Renal pelvis (tissue), 4 donors: ENCODE data around the gene CASKIN2. TPM values are rescaled to one million over a fixed set of nuclear protein-coding genes. Genes with fewer than 3 reads are reported as not detected.
"Not testable (repeated sequence)": the region's sequence is repeated elsewhere in the genome, so short reads cannot be mapped to it uniquely, and the experiment has no call there.

Experiments
- DNase-seq: peaks from one replicate; pipeline ENCODE4 v3.0.0-alpha.2; 2013
- polyA plus RNA-seq, 3 donors: library from polyadenylated mRNA; unstranded; fragments of 120-200 nt; gene quantifications; one replicate each; pipeline ENCODE4 v1.2.1, GENCODE V29; 2013; ENCODE audit not compliant: insufficient read length in 3 of 3

The CASKIN2 gene
- polyA plus RNA-seq, 3 donors: 27.8 to 32.8 (median 32.7) TPM

DNA sequence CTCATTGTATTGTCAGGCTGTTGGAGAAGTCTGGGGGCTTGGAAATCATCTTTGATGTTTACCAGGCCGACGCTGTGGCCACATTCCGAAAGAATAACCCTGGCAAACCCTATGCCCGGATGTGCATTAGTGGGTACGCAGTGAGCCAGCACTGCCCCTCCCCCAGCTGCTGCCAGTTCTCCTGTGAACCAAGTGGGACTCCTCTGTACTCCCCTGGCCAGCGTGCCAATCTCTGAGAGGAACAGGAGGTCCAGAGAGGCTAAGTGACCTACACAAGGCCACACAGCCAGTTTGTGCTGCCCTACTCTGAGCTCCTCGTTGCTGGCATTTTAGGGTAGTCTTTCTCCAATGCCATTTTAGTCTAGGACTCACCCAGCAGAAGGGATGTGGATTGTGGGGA, 8.3 kb upstream of the CASKIN2 start:
- DNase-seq: no peak

DNA sequence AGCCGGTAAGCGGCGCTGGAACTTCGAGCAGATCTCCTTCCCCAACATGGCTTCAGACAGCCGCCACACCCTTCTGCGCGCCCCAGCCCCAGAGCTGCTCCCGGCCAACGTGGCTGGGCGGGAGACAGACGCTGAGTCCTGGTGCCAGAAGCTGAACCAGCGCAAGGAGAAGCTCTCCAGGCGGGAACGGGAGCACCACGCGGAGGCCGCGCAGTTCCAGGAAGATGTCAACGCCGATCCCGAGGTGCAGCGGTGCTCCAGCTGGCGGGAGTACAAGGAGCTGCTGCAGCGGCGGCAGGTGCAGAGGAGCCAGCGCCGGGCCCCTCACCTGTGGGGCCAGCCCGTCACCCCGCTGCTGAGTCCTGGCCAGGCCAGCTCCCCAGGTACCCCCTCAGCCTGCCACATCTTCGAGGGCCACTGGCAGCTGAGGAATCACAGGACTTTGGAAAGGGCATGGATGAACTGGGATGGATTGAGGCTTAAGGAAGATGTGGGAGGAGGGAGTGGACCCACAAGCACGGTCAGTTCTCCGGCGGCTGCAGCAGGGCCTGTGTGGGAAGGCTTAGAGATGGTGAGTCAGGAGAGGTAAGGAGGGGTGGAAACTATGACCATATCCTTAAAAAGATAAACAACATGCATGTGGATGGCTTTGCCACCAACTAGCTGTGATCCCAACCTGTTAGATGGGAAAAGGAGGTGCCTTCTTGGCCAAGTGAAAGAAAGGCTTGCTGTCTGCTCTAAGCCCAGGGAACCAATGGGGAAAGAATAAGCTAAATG, 6.8 kb upstream of the CASKIN2 start:
- no peak for DNase-seq

DNA sequence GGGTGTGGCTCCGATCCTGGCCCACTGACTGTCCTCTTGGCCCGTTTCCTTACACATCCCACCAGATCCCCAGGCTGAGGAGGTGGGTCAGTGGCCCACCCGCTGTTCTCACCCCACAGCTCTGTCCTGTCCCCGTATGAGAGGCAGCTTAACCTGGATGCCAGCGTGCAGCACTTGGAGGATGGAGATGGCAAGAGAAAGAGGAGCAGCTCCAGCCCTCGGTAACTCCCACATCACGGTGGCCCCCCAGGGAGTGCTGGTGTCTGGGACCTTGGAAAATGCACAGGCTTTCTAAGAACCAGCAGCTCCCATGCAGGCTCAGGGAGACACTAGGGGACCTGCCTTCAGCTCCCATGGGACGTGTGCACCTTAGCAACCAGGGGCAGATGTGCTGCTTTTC, 6.0 kb upstream of the CASKIN2 start:
- DNase-seq: no peak

DNA sequence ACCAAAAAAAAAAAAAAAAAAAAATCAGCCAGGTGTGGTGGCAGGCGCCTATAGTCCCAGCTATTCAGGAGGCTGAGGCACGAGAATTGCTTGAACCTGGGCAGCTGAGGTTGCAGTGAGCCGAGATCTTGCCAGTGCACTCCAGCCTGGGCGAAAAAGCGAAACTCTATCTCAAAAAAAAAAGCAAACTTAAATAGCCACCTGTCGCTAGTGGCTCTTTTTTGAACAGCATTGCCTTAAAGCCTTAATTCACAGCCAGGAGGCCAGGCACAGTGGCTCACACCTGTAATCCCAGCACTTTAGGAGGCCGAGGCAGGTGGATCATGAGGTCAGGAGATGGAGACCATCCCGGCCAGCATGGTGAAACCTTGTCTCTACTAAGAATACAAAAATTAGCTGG, 5.1 kb upstream of the CASKIN2 start:
- not testable (repeated sequence) for DNase-seq

DNA sequence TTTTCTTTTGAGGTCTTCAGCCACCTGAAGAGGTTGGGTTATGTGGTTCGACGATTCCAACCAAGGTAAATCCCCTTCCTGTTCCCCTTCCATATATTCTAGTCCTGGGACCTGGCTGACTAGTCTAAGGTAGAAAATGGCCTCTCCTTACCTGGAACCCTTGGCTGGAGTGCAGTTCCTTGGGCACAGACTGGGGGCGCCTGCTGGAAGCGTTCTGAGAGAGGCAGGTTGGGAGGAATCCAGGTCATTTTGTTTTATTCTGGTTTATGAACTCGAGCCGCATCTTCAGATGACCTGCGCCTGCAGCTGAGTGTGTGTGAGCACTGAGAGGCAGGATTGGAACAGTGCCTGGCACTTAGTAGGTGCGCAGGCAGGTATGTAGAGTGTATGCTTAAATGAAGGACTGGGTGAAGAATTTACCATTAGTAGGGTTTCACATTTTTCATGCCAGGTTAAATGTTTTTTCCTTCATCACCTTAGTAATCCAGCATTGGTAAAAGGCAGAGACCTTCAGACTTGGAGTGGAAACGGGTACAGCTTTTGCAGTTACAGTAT, 3.7 kb upstream of the CASKIN2 start:
- DNase-seq: no peak

DNA sequence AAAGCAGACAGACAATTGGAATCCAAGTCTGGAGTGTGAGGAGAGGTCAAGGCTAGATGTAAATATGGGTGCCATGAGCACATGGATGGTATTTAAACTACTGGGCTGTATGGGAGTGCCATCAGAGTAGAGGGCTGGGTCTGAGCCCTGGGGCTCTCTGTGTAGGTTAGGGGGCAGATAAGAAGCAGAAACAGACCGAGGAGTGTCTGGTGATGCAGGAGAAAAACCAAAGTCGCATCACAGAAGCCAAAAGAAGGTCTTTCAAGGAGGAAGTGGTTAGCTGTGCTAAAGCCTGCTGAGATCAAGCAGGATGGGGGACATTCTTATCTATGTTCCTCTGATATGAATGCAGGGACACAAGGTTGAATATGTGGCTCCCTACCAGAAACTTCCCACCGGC, 2.9 kb upstream of the CASKIN2 start:
- DNase-seq: no peak

DNA sequence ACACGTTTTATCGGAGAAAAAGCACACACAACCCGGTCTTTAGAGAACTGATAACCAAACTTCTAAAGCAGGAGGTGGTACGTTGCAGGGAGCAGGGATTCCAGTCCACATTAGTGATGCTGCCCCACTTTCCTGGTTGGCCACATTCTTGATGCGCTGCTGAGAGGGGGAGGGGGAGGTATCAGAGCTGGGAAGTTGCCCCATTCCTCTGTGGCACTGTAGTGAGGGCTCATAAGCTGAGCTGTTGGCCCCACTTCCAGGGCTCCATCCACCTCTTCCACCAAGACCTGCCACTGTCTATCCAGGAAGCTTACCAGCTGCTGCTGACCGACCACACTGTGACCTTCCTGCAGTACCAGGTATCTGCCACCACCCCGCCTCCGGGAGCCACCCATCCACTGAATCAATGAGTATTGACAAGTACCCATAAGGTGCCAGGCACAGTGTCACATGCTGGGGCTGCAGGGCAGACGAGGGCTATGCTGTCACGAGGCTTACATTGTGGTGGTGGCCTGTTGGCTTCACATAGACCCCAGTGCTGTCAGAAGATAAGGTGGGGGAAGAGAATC, 2.0 kb upstream of the CASKIN2 start:
- DNase-seq: no peak

DNA sequence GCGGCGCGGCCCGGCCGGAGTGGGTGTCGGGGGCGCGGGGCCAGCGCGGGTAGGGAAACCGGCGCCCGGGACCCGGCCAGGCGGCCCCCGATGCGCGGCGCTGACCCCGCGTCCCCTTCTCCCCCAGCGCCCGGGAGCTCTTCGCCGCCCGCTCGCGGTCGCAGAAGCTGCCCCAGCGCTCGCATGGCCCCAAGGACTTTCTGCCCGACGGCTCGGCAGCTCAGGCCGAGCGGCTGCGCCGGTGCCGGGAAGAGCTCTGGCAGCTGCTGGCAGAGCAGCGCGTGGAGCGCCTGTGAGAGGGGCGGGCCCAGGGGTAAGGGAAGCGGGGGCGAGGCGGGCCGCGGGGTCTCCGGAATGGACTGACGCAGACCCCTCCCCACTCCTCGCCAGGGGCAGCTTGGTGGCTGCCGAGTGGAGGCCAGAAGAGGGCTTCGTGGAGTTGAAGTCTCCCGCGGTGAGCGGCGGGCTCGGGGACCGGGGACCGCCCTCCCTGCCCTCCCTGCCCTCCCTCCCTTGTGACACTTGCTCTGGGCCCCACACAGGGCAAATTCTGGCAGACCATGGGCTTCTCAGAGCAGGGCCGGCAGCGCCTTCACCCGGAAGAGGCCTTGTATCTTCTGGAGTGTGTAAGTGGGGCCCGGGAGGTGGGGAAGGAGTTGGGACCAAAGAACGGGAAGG, 1.4 kb upstream of the CASKIN2 start:
- no peak for DNase-seq

DNA sequence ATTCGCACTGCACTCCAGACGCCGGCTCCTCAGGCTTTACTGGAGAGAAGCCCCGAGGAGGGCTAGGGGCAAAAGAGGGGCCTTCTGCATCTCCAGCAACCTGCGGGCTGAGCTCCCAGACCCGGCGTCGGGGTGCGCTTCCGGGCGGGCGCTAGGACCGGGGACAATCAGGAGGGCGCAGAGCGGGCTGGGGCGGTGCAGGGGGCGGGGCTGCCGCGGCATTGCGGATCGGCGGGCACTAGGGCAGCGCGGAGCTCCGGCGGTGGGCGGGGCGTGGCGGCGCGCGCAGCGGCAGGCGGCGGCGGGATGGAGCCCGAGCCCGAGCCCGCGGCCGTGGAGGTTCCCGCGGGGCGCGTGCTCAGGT, 900 bp upstream of the CASKIN2 start, which contains the start of gene TSEN54:
Gene TSEN54, plus strand, starts transcription at position 274 of the 364 bp plus-strand sequence. Its CDS starts 33 bp downstream, at position 307.
- peak; percentile 90 for DNase-seq

DNA sequence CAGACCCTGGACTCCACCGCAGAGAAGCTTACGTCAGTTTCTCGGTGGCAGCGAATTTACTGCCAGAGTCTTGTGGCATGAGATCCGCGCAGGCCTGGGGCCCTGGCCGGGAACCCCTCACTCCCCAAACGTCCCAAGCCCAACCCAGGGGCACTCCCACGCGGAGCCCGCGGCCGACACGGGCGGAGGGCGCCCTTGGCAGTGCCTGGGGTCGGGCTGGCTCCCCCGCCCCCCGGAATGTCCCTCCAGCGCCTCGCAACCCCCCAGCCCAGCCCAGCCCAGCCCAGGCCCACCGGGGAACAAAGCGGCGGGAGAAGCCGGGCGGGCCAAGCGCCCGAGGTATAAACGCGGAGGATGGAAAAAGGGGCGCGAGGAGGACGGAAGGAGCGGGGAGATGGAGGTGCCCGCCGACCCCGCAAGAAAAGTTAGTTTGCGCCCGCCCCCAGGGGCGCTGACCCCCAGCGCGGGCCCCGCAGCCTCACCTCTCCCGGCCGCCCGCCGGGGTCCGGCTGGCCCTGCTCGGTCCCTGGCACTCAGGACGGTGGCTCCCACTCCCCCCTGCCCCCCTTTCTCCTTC, 330 bp downstream of the CASKIN2 start:
- no peak for DNase-seq

DNA sequence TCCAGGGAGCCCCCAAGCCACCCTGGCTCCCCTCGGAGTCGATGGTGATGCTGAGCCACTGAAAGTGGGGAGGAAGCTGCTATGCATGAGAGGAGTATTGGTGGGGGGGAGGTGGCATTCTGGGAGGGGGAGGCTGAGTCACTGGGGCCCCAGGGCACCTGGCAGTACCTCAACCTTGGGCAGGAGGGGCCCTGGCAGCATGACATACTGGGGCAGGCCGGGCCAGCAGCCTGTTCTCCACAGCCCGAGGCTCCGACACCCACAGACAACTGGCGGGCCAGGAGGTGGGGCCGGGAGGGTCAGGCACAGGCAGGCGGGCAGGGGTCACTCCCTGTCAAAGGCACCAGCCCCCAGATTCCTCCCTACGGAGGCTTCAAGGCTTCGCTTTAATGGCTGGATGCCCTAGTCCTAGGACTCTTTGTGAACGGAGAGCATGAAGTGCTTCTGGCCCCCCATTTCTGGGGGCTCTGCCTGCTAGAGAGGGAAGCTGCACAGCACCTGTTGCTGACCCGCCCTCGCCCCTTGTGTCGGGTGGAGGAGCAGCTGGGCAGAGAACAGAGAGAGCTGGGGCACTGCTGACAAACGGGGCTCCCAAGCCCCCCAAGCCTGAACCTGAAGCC, 928 bp downstream of the CASKIN2 start:
- DNase-seq: no peak

DNA sequence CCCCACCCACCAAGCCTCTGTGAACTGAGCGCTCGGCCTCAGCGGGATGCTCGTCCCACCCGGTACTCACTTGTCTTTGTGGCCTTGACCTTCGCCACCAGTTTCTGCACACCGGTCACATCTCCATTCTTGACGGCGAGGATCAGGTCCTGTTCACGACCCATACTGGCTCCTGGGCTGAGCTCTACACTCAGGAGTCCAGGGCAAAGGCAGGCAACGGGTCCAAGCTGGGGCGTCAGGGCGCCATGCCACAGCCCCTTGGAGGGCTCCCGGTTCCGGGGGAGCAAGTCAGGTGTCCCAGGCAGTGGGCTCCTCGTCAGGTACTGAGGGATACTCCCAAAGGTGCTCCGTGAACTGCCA, 1.7 kb downstream of the CASKIN2 start:
- DNase-seq: no peak

DNA sequence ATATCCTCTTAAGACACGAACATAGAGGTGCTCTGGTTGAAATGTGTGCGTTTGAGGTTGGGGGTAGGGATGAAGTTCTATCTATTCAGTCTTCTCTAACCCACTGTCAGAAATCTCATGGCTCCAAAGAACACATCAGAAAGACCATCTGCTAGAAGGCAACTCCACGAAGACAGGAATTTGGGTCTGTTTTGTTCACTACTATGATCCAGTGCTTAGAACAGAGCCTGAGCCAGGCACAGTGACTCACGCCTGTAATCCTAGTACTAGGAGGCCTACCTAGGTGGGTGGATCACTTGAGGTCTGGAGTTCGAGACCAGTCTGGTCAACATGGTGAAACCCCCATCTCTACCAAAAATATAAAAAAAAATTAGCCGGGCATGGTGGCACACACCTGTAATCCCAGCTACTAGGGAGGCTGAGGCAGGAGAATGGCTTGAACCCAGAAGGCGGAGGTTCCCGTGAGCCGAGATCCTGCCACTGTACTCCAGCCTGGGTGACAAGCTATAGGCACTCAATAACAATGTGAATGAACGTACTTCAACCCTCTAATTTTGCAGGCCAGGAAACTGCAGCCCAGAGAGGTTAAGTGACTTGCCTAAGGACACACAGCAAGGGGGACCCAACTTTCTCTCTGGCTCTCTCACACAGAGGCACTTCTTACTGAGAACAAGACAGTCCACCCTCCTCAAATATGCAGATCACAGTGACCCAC, 2.3 kb downstream of the CASKIN2 start:
- DNase-seq: no peak

DNA sequence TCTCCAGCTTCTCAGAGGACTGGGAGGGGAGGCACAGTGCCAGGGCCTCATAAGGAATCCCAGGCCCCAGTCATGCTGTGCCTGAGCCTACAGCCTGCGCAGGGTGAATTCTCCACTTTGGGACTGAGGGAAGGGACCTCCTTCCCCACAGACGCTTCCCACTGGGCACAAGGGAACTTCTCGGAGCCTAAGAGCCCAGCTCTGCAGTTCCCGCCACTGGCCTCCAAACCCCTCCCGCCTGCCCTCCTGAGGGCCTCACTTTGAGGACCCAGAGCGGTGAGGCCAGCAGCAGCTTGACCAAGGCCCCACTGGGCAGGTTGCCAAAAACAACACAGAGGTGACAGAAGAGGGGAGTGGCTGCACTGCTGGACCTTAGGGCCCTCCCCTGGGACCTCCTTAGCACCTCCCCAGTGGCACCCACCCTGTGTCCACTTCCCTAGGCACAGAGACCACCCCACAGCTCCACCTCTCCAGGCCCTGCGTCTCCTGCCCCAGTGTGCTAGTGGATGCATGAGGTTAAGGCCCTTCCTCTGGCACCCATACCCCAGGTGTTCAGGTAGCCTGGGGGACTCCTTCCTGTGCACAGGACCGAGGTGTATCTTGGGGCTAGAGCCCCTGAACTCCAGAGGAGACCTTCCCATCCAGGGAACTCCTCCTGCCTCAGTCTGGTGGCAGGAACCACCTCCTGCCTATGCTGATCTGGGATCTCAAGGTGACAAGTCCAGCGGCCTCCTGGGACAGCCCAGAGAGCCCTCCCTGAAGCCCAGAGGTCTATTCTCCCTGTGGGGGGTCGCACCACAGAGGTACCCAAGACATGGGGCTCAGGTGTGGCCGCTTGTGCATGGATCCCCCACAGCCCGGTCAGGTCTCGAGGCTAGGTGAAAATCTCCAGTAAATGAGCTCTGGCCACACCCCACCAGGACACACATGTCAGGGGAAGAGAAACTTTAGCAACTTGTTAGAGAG, 3.4 kb downstream of the CASKIN2 start:
- DNase-seq: no peak

DNA sequence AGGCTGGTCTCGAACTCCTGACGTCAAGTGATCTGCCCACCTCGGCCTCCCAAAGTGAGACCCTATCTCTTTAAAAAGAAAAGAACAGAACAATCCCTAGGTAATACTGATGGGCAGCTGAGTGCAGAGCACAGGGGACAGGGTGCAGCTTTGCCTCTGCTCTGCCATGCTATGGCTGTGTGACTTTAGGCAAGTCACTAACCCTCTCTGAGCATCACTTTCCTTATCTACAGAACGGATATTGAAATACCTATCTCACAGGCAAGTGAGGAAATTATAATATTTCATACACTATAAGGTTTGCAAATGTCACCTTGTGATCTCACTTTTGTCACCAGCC, 4.1 kb downstream of the CASKIN2 start:
- DNase-seq: no peak

DNA sequence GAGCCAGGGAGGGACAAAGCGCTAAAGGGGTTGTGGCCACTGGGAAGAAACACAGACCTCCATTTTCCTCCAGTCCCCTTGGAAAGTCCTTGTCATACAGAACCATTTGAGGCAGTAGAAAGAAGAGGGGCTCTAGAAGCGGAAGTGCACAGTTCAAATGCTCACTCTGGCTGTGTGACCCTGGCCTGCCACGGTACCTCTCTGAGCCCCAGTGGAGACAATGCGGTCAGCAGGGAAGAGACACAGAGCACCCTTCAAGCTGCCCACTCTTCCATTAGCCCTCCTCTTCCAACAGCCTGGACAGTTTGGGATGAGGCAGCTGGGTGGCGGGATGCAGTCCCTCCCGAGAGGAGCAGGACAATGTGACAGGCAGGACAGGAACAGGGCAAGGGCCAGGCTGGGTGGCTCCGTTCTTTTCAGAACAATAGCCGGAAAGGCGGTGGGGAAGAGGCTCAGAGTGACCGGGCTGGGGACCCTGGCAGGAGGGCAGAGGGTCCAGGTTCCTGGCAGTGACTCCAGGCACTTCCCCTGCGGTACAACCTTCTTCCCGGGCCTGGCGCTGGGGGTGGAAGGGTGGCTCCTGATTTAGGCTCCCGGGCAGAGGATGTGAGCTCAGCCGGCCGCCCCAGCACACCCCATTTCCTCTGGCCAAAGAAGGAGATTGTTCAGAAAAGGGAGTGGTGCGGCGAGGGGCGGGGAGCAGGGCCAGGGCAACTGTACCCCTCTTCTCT, 5.6 kb downstream of the CASKIN2 start:
- no peak for DNase-seq

DNA sequence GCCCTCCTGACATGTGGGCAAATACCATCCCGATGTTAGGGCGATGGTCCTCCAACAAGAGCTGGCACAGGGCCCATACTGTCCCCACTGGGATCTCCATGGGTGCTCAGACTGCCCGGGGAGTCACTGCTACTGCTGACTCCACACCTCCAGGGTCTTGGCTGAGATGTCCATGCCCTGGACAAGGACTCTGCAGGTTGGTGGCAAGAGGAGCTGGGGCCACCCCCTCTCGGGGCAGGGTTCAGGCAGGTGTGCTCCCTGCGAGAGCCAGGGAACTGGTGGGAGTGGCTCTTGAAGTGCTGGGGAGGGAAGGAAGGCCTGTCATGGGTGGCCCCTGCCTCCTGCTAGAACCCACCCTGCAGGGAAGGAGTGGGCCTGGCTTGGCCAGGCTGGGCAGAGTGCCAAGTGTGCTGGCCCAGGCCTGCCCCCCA, 6.4 kb downstream of the CASKIN2 start:
- no peak for DNase-seq

DNA sequence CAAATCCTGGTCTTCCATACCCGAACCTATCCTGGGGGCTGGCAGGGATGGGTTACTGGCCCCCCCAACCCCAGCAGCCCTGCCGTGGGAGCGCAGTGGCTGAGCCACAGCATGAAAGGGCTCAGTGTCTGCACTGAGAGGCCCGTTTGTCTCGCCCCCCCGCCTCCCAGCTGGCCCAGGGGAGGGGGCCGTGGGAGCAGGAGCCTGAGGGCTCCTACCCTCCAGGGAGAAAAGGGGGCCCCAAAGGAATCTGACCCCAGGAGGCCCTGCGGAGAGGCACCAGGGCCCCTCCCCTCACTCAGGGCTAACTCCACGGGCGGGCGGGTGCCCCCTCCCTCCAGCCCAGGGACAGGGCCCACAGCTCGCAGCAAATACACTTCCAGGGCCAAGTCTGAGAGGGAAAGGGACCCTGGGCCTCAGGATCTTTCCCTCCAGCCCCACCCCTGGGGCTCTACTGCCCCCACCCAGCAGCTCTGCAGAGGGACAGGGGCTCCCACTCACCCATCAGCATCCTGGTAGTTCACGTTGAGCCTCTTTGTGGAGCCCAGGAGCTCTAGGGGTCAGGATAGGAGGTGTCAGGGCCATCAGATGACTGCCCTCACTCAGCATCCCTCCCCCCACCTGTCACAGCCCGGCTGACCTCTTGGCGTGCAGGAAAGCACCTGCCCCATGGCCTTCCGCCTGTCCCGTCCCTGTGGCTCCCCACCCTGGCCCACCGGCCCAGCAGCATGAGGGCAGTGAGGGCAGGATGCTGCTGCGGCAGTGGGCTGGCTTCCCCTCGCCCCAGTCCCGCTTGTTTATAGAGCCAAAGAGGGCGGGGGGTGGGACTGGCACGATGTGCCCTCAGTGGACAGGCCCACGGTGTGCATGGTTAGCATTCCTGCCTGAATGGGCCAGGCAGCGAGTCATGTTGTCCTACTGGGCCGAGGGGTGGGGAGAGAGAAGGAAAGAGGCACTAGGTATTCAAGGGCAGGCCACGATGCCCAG, 7.3 kb downstream of the CASKIN2 start:
- DNase-seq: no peak
